ENCODE data around the gene SGPP2. TPM values are rescaled to one million over a fixed set of nuclear protein-coding genes. Genes with fewer than 3 reads are reported as not detected.
A peak's percentile ranks its signal among the peaks of the same experiment; 100 is the strongest.
"Not testable (repeated sequence)": the region's sequence is repeated elsewhere in the genome, so short reads cannot be mapped to it uniquely, and the experiment has no call there.

The SGPP2 gene
- total RNA-seq, 1 donor from 2014 or later = 0.11 TPM

DNA sequence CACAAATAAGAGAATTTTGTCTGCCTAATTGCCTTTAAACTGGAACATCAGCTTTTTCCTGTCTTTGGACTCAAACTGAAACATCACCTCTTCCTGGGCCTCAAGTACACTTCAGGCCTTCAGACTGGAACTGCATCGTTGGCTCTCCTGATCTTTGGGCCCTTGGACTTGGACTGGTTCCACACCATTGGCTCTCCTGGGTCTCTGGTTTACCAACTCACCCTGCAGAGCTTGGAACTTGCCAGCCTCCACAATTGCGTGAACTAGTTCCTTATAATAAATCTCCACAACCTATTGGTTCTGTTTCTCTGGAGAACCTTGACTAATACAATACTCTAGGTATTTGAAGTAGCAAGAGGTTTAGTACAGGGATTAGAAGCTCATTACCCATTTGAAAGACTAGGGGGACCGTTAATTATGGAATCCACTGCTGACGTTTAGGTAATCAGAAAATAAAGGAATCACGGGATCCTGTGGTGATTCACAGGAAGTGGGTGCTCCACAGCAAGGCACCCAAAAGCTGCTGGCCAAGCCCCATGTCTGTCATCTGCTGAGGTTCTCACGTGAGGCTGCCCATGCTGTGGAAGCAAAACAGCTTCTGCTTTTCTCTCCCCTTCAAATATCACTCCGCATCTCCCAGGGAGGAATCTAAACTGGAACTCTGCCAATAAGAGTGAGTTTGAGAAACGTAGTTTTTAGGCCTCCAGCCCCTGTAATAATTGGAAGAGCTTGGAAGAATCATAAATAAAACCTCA lies 20.0 kb upstream of the SGPP2 start:
- Mint-ChIP-seq H3K27ac (no peak overlapping the region), H3K4me3 (no peak overlapping the region), H3K9me3 (peaks cover 2% of the 10 kb centered on the region), H3K27me3 (ENCODE audit: insufficient read depth, low read depth) (no peaks in the 10 kb centered on the region), H3K36me3 (no peaks in the 10 kb centered on the region), H3K4me1 (no peaks in the 10 kb centered on the region)
- Histone ChIP-seq H3K4me3 (no peak overlapping the region), H3F3A (ENCODE audit: low read depth) (no peaks in the 10 kb centered on the region), H3K79me2 (ENCODE audit: low read depth) (no peaks in the 10 kb centered on the region), H3K36me3 (no peaks in the 10 kb centered on the region), H3K9ac (no peak overlapping the region), H3K4me2 (no peak overlapping the region), H4K20me1 (ENCODE audit: low read depth) (no peaks in the 10 kb centered on the region), H3K9me3 (ENCODE audit: low read depth) (no peaks in the 10 kb centered on the region), H3K27ac (no peak overlapping the region), H3K27me3 (no peaks in the 10 kb centered on the region), H3K4me1 (no peaks in the 10 kb centered on the region), H2AFZ (replicated peaks) (no peak overlapping the region)
- TF ChIP-seq EZH2 (IDR thresholded peaks at IDR 0.05) (no peak), EZH2phosphoT487 (IDR thresholded peaks at IDR 0.05) (no peak)
- TF ChIP-seq, protein P1, sequence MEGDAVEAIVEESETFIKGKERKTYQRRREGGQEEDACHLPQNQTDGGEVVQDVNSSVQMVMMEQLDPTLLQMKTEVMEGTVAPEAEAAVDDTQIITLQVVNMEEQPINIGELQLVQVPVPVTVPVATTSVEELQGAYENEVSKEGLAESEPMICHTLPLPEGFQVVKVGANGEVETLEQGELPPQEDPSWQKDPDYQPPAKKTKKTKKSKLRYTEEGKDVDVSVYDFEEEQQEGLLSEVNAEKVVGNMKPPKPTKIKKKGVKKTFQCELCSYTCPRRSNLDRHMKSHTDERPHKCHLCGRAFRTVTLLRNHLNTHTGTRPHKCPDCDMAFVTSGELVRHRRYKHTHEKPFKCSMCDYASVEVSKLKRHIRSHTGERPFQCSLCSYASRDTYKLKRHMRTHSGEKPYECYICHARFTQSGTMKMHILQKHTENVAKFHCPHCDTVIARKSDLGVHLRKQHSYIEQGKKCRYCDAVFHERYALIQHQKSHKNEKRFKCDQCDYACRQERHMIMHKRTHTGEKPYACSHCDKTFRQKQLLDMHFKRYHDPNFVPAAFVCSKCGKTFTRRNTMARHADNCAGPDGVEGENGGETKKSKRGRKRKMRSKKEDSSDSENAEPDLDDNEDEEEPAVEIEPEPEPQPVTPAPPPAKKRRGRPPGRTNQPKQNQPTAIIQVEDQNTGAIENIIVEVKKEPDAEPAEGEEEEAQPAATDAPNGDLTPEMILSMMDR (IDR thresholded peaks at IDR 0.05) = no peak
- no peak for DNase-seq (ENCODE audit: low spot score)

DNA sequence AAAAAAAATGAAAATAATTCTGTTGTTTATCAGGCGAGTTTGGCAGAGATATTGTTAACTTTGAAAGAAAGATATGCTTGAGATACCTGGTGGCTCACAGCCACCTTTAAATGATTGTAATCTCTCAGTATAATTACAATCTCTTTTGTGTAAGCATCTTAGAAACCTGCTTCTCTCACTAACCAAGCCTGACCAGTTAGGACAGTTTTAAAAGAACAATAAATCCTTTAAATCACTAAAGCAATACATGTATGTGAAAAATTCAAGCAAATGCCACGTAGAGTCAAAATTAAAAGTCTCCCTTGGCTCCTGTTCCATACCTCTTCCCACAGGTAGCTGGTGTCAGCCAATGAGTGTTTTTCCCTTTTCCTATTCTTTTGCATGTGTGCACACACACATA lies 15.7 kb upstream of the SGPP2 start:
- no peak overlapping the region for H3K27ac Mint-ChIP-seq
- no peaks in the 10 kb centered on the region for H3K27me3 ChIP-seq
- no peaks in the 10 kb centered on the region for H3K79me2 ChIP-seq (ENCODE audit: low read depth)
- H3K4me3 ChIP-seq = no peak overlapping the region
- H3K4me2 ChIP-seq = no peak overlapping the region
- no peak for TF ChIP-seq EZH2phosphoT487 (IDR thresholded peaks at IDR 0.05)
- TF ChIP-seq, protein P1 (IDR thresholded peaks at IDR 0.05) = no peak
- DNase-seq (ENCODE audit: low spot score) = no peak
- H3K36me3 ChIP-seq = no peaks in the 10 kb centered on the region
- H4K20me1 ChIP-seq (ENCODE audit: low read depth) = no peaks in the 10 kb centered on the region
- H3K9me3 Mint-ChIP-seq = peaks cover 32% of the 10 kb centered on the region
- peaks cover 7% of the 10 kb centered on the region for H3K4me1 Mint-ChIP-seq
- peaks cover 7% of the 10 kb centered on the region for H3K9me3 ChIP-seq (ENCODE audit: low read depth)
- H3K27me3 Mint-ChIP-seq (ENCODE audit: insufficient read depth, low read depth) = no peaks in the 10 kb centered on the region
- peaks cover 4% of the 10 kb centered on the region for H3K4me1 ChIP-seq
- peaks cover 4% of the 10 kb centered on the region for H3F3A ChIP-seq (ENCODE audit: low read depth)
- no peak overlapping the region for H3K9ac ChIP-seq
- no peak overlapping the region for H2AFZ ChIP-seq (replicated peaks)
- peaks cover 3% of the 10 kb centered on the region for H3K36me3 Mint-ChIP-seq
- no peak overlapping the region for H3K27ac ChIP-seq
- no peak overlapping the region for H3K4me3 Mint-ChIP-seq

DNA sequence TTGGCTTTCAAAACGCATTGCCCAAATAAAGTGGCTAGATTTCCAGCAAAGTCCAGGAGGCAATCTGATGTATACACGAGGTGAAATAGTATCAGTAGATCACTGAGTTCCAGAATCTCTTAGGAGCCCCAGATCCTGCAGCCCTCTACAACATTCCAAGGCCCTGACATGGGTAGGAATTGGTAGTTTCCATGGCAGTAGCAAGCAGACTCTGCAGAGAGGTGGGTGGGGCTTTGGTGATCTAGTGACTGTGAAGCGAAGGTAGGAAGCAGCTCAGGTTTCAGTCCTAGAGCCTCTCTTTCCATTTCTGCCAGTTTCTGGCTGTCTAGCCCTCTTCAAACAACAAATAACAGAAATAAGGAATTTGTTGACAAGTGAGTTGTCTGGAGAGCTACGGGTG lies 13.8 kb upstream of the SGPP2 start:
- TF ChIP-seq EZH2 (IDR thresholded peaks at IDR 0.05) = no peak
- TF ChIP-seq, protein P1 (IDR thresholded peaks at IDR 0.05) = no peak
- no peak for TF ChIP-seq EZH2phosphoT487 (IDR thresholded peaks at IDR 0.05)
- Histone ChIP-seq H3K4me2 (no peak overlapping the region), H3K27ac (no peak overlapping the region), H3K9ac (no peak overlapping the region), H3F3A (ENCODE audit: low read depth) (peaks cover 4% of the 10 kb centered on the region), H4K20me1 (ENCODE audit: low read depth) (no peaks in the 10 kb centered on the region), H3K27me3 (no peaks in the 10 kb centered on the region), H3K79me2 (ENCODE audit: low read depth) (no peaks in the 10 kb centered on the region), H3K36me3 (peaks cover 6% of the 10 kb centered on the region), H2AFZ (replicated peaks) (peak overlapping the region; percentile 74), H3K9me3 (ENCODE audit: low read depth) (peaks cover 16% of the 10 kb centered on the region), H3K4me3 (no peak overlapping the region), H3K4me1 (peaks cover 4% of the 10 kb centered on the region)
- Mint-ChIP-seq H3K27ac (no peak overlapping the region), H3K4me3 (no peak overlapping the region), H3K36me3 (peaks cover 5% of the 10 kb centered on the region), H3K27me3 (ENCODE audit: insufficient read depth, low read depth) (no peaks in the 10 kb centered on the region), H3K9me3 (peaks cover 42% of the 10 kb centered on the region), H3K4me1 (peaks cover 7% of the 10 kb centered on the region)
- peak; percentile 62 for DNase-seq (ENCODE audit: low spot score)

DNA sequence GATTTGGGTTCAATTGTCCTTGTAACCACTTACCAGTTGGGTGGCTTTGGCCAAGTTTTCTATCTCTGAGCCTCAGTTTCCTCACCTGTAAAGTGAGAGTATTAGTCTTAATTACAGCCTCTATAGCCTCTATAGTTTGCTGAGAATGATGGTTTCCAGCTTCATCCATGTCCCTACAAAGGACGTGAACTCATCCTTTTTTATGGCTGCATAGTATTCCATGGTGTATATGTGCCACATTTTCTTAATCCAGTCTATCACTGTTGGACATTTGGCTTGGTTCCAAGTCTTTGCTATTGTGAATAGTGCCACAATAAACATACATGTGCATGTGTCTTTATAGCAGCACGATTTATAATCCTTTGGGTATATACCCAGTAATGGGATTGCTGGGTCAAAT lies 12.0 kb upstream of the SGPP2 start:
- not testable (repeated sequence) for H3K4me1 Mint-ChIP-seq; H3K27me3 ChIP-seq; H3K4me1 ChIP-seq; H2AFZ ChIP-seq (replicated peaks); H3K4me2 ChIP-seq; H3K79me2 ChIP-seq (ENCODE audit: low read depth); H3K27me3 Mint-ChIP-seq (ENCODE audit: insufficient read depth, low read depth); H3K27ac Mint-ChIP-seq; H4K20me1 ChIP-seq (ENCODE audit: low read depth); H3K36me3 ChIP-seq; H3K36me3 Mint-ChIP-seq; H3K27ac ChIP-seq; H3K4me3 ChIP-seq; H3K9ac ChIP-seq; H3K4me3 Mint-ChIP-seq; H3F3A ChIP-seq (ENCODE audit: low read depth); DNase-seq (ENCODE audit: low spot score)
- H3K9me3 ChIP-seq (ENCODE audit: low read depth) = peaks cover 16% of the 10 kb centered on the region
- H3K9me3 Mint-ChIP-seq = peaks cover 46% of the 10 kb centered on the region
